ENCODE data around the gene GDPD3. TPM values are rescaled to one million over a fixed set of nuclear protein-coding genes. Genes with fewer than 3 reads are reported as not detected.

GDPD3 gene
- total RNA-seq, 1 experiment from 2014 or later = 3.8 TPM

DNA sequence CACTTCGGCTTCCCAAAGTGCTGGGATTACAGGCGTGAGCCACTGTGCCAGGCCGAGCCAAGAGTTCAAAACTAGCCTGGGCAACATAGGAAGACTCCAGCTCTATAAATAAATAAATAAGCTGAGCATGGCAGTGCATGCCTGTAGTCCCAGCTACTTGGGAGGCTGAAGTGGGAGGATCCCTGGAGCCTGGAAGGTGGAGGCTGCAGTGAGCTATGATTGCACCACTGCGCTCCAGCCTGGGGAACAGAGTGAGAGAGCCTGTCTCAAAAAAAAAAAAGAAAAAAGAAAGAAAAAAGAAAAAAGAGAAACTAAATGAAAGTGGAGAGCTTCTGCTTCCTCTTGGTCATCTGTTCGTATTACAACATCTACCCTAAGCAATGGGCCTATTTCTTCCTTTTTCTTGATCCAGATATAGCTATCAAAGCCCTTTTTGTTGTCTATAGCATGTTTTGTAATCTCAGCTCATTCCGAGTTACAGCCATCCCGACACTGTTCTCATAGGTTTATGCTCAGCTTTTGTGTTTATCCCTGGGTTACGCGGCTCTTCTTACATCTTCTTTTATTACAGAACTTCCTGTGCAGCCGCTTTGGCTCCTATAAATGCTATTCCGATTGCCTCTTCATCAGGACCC is 23.8 kb upstream of the GDPD3 start:
- Histone ChIP-seq H2AK5ac (ENCODE audit: insufficient read length, low read length) (no peak overlapping the region), H3K18ac (ENCODE audit: insufficient read length, low read depth, low read length) (no peak overlapping the region), H2BK5ac (ENCODE audit: insufficient read length, low read length) (no peak overlapping the region), H3K4me2 (ENCODE audit: insufficient read depth, insufficient read length, low read length) (no peak overlapping the region), H3K27me3 (ENCODE audit: insufficient read depth, low read length) (no peaks in the 10 kb centered on the region), H2AFZ (ENCODE audit: low read length) (no peak overlapping the region), H3T11ph (ENCODE audit: low read length) (no peak overlapping the region), H2BK20ac (ENCODE audit: low read depth, low read length, poor library complexity, severe bottlenecking) (no peak overlapping the region), H4K5ac (ENCODE audit: insufficient read length, low read depth, low read length) (no peak overlapping the region), H3K79me2 (ENCODE audit: insufficient read depth, low read length) (no peaks in the 10 kb centered on the region), H4K20me1 (ENCODE audit: control insufficient read depth, insufficient read depth, insufficient read length) (no peaks in the 10 kb centered on the region), H3K23me2 (ENCODE audit: insufficient read length, low read depth, low read length, poor library complexity, severe bottlenecking) (peaks cover 3% of the 10 kb centered on the region), H3K79me1 (ENCODE audit: insufficient read depth, low read depth, low read length, poor library complexity, severe bottlenecking) (no peaks in the 10 kb centered on the region), H3K4me1 (ENCODE audit: insufficient read depth, low read length) (no peaks in the 10 kb centered on the region), H2BK12ac (ENCODE audit: insufficient read length, low read depth, low read length) (no peak overlapping the region), H4K8ac (replicated peaks; ENCODE audit: insufficient read length, low read depth, low read length) (no peak overlapping the region), H3K27ac (ENCODE audit: insufficient read length, low read depth, low read length) (no peak overlapping the region), H3K23ac (ENCODE audit: insufficient read length, low read depth, low read length) (no peak overlapping the region), H3K9me3 (ENCODE audit: control insufficient read depth, low read depth, low read length) (no peaks in the 10 kb centered on the region), H3K56ac (ENCODE audit: insufficient read length, low read depth, low read length) (no peak overlapping the region), H3K14ac (ENCODE audit: insufficient read depth, low read length) (no peak overlapping the region), H3K4ac (ENCODE audit: low read depth, low read length) (no peak overlapping the region), H4K91ac (ENCODE audit: insufficient read length, low read depth, low read length) (no peak overlapping the region), H3K9ac (ENCODE audit: extremely low read depth, insufficient read length, low read length) (no peak overlapping the region), H2BK15ac (ENCODE audit: low read depth, low read length) (no peak overlapping the region), H2BK120ac (ENCODE audit: low read depth, low read length, poor library complexity, severe bottlenecking) (no peak overlapping the region)
- 0 out of 4 replicates have a peak, but pooled peaks cover 0 to 2% of the 10 kb centered on the region in 2 experiments for H3K4me1 Mint-ChIP-seq
- no CpG with 5 or more reads among the region's 11 CpGs for WGBS (ENCODE audit: extremely low coverage, insufficient read length, low lambda C conversion rate)
- no peak overlapping the region for H3K27ac Mint-ChIP-seq
- no peaks in the 10 kb centered on the region; the same call in none of the 2 replicates for H3K27me3 Mint-ChIP-seq (ENCODE audit: low read depth)
- peaks cover 0 to 2% of the 10 kb centered on the region in 2 experiments; a peak in 1 of 5 replicates for H3K9me3 Mint-ChIP-seq
- peaks cover 0 to 1% (median 0%) of the 10 kb centered on the region in 3 experiments; a peak in 1 of 7 replicates for H3K36me3 Mint-ChIP-seq (ENCODE audit: insufficient read depth in 1 of 3, low read depth in 3 of 3)
- H3K4me3 Mint-ChIP-seq = no peak overlapping the region
- TF ChIP-seq, protein P1, sequence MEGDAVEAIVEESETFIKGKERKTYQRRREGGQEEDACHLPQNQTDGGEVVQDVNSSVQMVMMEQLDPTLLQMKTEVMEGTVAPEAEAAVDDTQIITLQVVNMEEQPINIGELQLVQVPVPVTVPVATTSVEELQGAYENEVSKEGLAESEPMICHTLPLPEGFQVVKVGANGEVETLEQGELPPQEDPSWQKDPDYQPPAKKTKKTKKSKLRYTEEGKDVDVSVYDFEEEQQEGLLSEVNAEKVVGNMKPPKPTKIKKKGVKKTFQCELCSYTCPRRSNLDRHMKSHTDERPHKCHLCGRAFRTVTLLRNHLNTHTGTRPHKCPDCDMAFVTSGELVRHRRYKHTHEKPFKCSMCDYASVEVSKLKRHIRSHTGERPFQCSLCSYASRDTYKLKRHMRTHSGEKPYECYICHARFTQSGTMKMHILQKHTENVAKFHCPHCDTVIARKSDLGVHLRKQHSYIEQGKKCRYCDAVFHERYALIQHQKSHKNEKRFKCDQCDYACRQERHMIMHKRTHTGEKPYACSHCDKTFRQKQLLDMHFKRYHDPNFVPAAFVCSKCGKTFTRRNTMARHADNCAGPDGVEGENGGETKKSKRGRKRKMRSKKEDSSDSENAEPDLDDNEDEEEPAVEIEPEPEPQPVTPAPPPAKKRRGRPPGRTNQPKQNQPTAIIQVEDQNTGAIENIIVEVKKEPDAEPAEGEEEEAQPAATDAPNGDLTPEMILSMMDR (conservative IDR thresholded peaks at IDR 0.05) = no peak
- DNase-seq = no peak

Measured in H9 (cell line).